Liver (tissue), 3 donors: ENCODE data around the gene TRAIP.

Experiments
- ATF3 ChIP-seq: IDR thresholded peaks from 2 replicates; pipeline ENCODE4 v1.6.1; 2016; ENCODE audit warnings: antibody characterized with exemption
- CTCF ChIP-seq: fragments of 150-350 bp; IDR thresholded peaks from 2 replicates; pipeline ENCODE4 v1.5.1; 2017; ENCODE audit warnings: improper control_type of control experiment, low read depth, low read length; ENCODE audit not compliant: missing input control
- GABPA ChIP-seq, 2 donors: IDR thresholded peaks in 1 of 2; conservative IDR thresholded peaks in 1 of 2; 2 replicates each; pipeline ENCODE4 v1.6.1; 2016; ENCODE audit warnings: antibody characterized with exemption in 2 of 2, mild to moderate bottlenecking in 1 of 2, moderate library complexity in 1 of 2
- MAX ChIP-seq: IDR thresholded peaks from 2 replicates; pipeline ENCODE4 v1.6.1; 2016; ENCODE audit warnings: antibody characterized with exemption
- NR2F2 ChIP-seq: IDR thresholded peaks from 2 replicates; pipeline ENCODE4 v1.6.1; 2016; ENCODE audit warnings: antibody characterized with exemption
- RAD21 ChIP-seq, 2 donors: IDR thresholded peaks; 2 replicates each; pipeline ENCODE4 v1.6.1; 2016; ENCODE audit warnings: antibody characterized with exemption in 2 of 2, mild to moderate bottlenecking in 2 of 2
- REST ChIP-seq: IDR thresholded peaks from 2 replicates; pipeline ENCODE4 v1.6.1; 2016; ENCODE audit warnings: antibody characterized with exemption, mild to moderate bottlenecking
- SP1 ChIP-seq: IDR thresholded peaks from 2 replicates; pipeline ENCODE4 v1.6.1; 2018; ENCODE audit warnings: antibody characterized with exemption, mild to moderate bottlenecking
- TAF1 ChIP-seq: conservative IDR thresholded peaks from 2 replicates; pipeline ENCODE4 v1.6.1; 2016; ENCODE audit warnings: antibody characterized with exemption, mild to moderate bottlenecking
- ZBTB33 ChIP-seq: IDR thresholded peaks from 2 replicates; pipeline ENCODE4 v1.6.1; 2016; ENCODE audit warnings: antibody characterized with exemption
- donor health status: healthy.
- donor health status: healthy.

- TF ChIP-seq RAD21 (IDR thresholded peaks at IDR 0.05): no peak
- no peak for TF ChIP-seq CTCF
- no peak for TF ChIP-seq REST
- no peak for TF ChIP-seq MAX
- no peak for TF ChIP-seq GABPA (IDR thresholded peaks at IDR 0.05 in 1 of 2, conservative IDR thresholded peaks at IDR 0.05 in 1 of 2)
- no peak for TF ChIP-seq TAF1
- no peak for TF ChIP-seq ZBTB33
- no peak for TF ChIP-seq SP1
- no peak for TF ChIP-seq NR2F2
- TF ChIP-seq ATF3: no peak
Observed at GRCh38 chr3:49794926-49795905, 61.1 kb downstream of the TRAIP start.
